ENCODE data around the gene NFE2L2. TPM values are rescaled to one million over a fixed set of nuclear protein-coding genes. Genes with fewer than 3 reads are reported as not detected.

NFE2L2 gene
- 53.9 to 68.1 TPM (median 59.8 TPM) in 5 replicates for total RNA-seq (2022; extraction: Qiagen RNA extraction; ENCODE audit: low read depth)

DNA sequence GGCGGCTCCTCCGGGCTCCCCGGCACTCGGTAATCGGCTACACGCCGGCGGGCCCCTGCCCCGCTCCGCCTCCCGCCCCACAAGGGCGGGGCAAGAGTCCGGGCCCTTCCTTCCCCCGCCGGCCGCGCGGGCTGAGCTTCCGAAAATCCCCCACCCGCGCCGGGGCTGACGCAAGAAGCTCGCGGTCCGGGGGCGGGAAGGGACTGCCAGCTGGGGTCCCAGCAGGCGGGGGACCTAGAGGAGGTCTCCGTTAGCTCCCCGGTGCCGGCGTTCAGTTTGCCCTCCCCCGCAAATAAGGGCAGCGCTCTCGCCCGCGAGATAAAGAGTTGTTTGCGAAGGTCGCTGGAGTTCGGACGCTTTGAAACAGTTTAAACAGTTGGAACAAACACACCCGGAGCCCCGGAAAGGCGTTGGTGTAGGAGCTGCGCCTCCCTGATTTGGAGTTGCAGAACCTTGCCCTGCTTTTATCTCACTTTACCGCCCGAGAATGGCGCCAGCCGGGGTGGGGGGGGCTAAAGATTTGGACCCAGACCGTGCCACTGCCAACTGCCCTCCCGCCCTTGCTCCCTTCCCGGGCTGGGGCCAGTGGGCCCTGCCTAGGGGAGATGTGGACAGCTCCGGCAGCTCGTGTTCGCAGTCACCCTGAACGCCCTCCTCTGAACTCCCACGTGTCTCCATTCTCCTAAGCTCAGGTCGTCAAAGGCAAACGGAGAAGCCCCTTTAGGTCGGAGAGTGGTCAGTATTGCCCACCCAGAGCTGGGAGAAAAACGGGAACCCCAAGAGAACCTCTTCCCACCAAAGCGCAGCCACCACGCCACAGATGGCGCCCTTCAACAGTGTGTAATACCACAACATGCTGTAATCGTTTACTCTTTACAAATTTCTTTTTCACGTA lies at the start of gene NFE2L2:
Gene NFE2L2, minus strand, starts transcription at position 35 of the 895 bp plus-strand sequence. CDS start 151 bp downstream, outside the sequence.

DNA sequence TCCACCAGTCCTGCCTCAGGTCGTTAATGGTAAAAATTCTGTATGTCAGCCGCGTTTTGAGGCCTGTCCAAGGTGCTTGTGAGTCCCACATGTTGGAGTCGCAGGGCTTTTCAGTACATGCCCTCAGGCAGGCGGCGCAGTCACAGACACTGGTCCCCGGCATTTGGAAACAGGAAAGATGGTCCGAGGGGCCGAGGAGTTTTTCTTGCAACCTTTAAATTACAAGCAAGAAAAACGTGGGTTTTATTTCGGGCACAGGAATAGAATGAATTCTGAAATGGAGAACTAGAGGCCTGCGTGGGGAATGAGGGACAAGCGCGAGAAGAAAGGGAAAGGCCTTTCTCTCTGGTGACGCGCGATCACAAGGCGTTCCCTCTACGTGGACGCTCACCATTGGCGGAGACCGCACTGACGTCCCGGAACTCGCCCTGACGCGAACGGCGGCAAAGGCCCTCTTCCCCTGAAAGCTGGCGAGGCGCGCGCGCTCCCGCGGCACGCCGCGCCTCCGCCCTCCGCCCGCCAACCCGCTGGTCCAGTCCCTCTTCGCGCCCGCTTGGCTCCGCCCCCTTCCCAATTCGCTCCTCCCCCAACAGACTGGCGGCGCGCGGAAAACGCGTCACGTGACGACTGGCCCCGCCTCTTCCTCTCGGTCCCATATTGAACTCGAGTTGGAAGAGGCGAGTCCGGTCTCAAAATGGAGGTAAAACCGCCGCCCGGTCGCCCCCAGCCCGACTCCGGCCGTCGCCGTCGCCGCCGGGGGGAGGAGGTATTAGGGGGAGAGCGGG lies 52.2 kb downstream of the NFE2L2 start, which contains the start of gene HNRNPA3:
Gene HNRNPA3, plus strand, starts transcription at position 689 of the 785 bp plus-strand sequence. Its CDS starts 6 bp downstream, at position 695.

Other genes starting within 250 kb of the NFE2L2 start
- 344 to 420 TPM (median 388 TPM) in 5 replicates for gene HNRNPA3, start 51.9 kb downstream of the NFE2L2 start, total RNA-seq (2022; extraction: Qiagen RNA extraction; ENCODE audit: low read depth)
- gene AGPS, start 128.0 kb upstream of the NFE2L2 start, total RNA-seq (2022; extraction: Qiagen RNA extraction; ENCODE audit: low read depth) = 34.8 to 52.7 TPM (median 48.4 TPM) in 5 replicates